Measurements from ENCODE around the gene COL1A2. TPM values are rescaled to one million over a fixed set of nuclear protein-coding genes. Genes with fewer than 3 reads are reported as not detected.

Gene COL1A2
- total and polyA plus RNA-seq, 7 donors: 10.8 to 85.0 (median 24.5) TPM

- peaks cover 0 to 6% of the 10 kb centered on the region in 2 donors for H3K36me3 ChIP-seq (ENCODE audit: insufficient read depth in 1 of 2, low read depth in 1 of 2)
- intact Hi-C loops (cut with DNase I): loop anchor here (5.0 to 10.0 kb wide), 2 partner anchors 102 to 104 kb away; no protein-coding TSS in a partner anchor
- H3K27ac ChIP-seq: no peak overlapping the region
- no peak for TF ChIP-seq CTCF (IDR thresholded peaks at IDR 0.05)
- H3K9me3 ChIP-seq: no peaks in the 10 kb centered on the region
- ATAC-seq: no peak
- H3K27me3 ChIP-seq (ENCODE audit: insufficient read depth in 3 of 3, low read length in 2 of 3): peaks cover 0 to 9% (median 6%) of the 10 kb centered on the region in 3 donors
- no peak for DNase-seq
- peak overlapping the region; percentile 56 for H3K4me3 ChIP-seq
- WGBS, 3 donors: 66 to 75% (median 73%) methylated on average over 6 of the region's 6 CpGs
- H3K4me1 ChIP-seq: no peaks in the 10 kb centered on the region
Observed at GRCh38 chr7:94398841-94399240, 4.1 kb downstream of the COL1A2 start.

DNA sequence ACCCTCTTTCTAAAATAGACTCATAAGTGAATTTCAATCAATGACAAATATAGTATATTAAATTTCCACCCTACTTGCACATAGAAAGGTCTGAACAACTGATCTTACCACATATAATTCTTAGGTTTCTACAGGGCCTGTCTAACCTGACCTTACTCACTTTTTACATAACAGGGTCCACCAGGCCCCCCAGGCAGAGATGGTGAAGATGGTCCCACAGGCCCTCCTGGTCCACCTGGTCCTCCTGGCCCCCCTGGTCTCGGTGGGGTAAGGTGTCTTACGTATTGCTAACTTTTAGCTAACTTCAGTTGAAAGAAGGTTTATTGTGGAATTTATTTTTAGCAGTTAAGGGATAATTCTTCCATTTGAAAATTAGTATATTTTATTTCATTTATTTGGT lies 5.3 kb downstream of the COL1A2 start:
- no peaks in the 10 kb centered on the region for H3K9me3 ChIP-seq
- H3K27me3 ChIP-seq (ENCODE audit: insufficient read depth in 3 of 3, low read length in 2 of 3): peaks cover 0 to 4% (median under 1%) of the 10 kb centered on the region in 3 donors
- 85 to 89% (median 85%) methylated on average over 2 of the region's 2 CpGs for WGBS, 3 donors
- no peak overlapping the region for H3K27ac ChIP-seq
- H3K36me3 ChIP-seq (ENCODE audit: insufficient read depth in 1 of 2, low read depth in 1 of 2): peaks cover 0 to 6% of the 10 kb centered on the region in 2 donors
- intact Hi-C loops (cut with DNase I): no loop called here
- no peaks in the 10 kb centered on the region for H3K4me1 ChIP-seq
- H3K4me3 ChIP-seq: no peak overlapping the region
- TF ChIP-seq CTCF (IDR thresholded peaks at IDR 0.05): no peak
- no peak for ATAC-seq
- no peak for DNase-seq

GRCh38 chr7:94400643-94401427 lies 6.1 kb downstream of the COL1A2 start:
- ATAC-seq: no peak
- Histone ChIP-seq H3K36me3 (ENCODE audit: insufficient read depth in 1 of 2, low read depth in 1 of 2) (peaks cover 0 to 6% of the 10 kb centered on the region in 2 donors), H3K4me1 (no peaks in the 10 kb centered on the region), H3K9me3 (no peaks in the 10 kb centered on the region), H3K27ac (no peak overlapping the region), H3K27me3 (ENCODE audit: insufficient read depth in 3 of 3, low read length in 2 of 3) (peaks cover 0 to 4% (median 0%) of the 10 kb centered on the region in 3 donors), H3K4me3 (no peak overlapping the region)
- 77 to 83% (median 79%) methylated on average over 6 of the region's 6 CpGs for WGBS, 3 donors
- no peak for DNase-seq
- intact Hi-C loops (cut with DNase I): no loop called here
- TF ChIP-seq CTCF (IDR thresholded peaks at IDR 0.05): no peak

GRCh38 chr7:94401428-94401814 lies 6.7 kb downstream of the COL1A2 start:
- WGBS, 3 donors: 77 to 84% (median 78%) methylated on average over 1 of the region's 1 CpG
- DNase-seq (no peak), ATAC-seq (no peak)
- Histone ChIP-seq H3K4me3 (no peak overlapping the region), H3K4me1 (no peaks in the 10 kb centered on the region), H3K27ac (no peak overlapping the region), H3K36me3 (ENCODE audit: insufficient read depth in 1 of 2, low read depth in 1 of 2) (peaks cover 0 to 6% of the 10 kb centered on the region in 2 donors), H3K27me3 (ENCODE audit: insufficient read depth in 3 of 3, low read length in 2 of 3) (peaks cover 0 to 4% (median 0%) of the 10 kb centered on the region in 3 donors), H3K9me3 (no peaks in the 10 kb centered on the region)
- TF ChIP-seq CTCF (IDR thresholded peaks at IDR 0.05): no peak
- intact Hi-C loops (cut with DNase I): no loop called here
